HG02970 (cell line): ENCODE data around the gene NSRP1.
"Not testable (repeated sequence)": the region's sequence is repeated elsewhere in the genome, so short reads cannot be mapped to it uniquely, and the experiment has no call there.

Experiments
- ATAC-seq: cut with Tn5 transposase; IDR thresholded peaks from one replicate; pipeline ENCODE4 v1.9.1; 2021; ENCODE audit warnings: mild to moderate bottlenecking, moderate library complexity, moderate number of reproducible peaks; ENCODE audit not compliant: unreplicated experiment, low FRiP score

Gene NSRP1

GRCh38 chr17:30118635-30119034, 2.0 kb downstream of the NSRP1 start:
- not testable (repeated sequence) for ATAC-seq

- ATAC-seq = no peak
Measured at GRCh38 chr17:30124273-30124796, 7.7 kb downstream of the NSRP1 start.

- ATAC-seq = no peak
Measured at GRCh38 chr17:30130121-30130520, 13.5 kb downstream of the NSRP1 start.

- ATAC-seq = no peak
Measured at GRCh38 chr17:30132615-30133014, 16.0 kb downstream of the NSRP1 start.

- ATAC-seq = no peak
Measured at GRCh38 chr17:30133197-30133596, 16.6 kb downstream of the NSRP1 start.

- no peak for ATAC-seq
Measured at GRCh38 chr17:30134551-30134950, 17.9 kb downstream of the NSRP1 start.

- no peak for ATAC-seq
Measured at GRCh38 chr17:30137158-30137557, 20.5 kb downstream of the NSRP1 start.

GRCh38 chr17:30147860-30148259, 31.2 kb downstream of the NSRP1 start:
- not testable (repeated sequence) for ATAC-seq

GRCh38 chr17:30148376-30148775, 31.8 kb downstream of the NSRP1 start:
- ATAC-seq = no peak

- no peak for ATAC-seq
Measured at GRCh38 chr17:30151471-30151870, 34.9 kb downstream of the NSRP1 start.

- no peak for ATAC-seq
Measured at GRCh38 chr17:30153463-30153862, 36.8 kb downstream of the NSRP1 start.

- ATAC-seq = no peak
Measured at GRCh38 chr17:30155389-30155788, 38.8 kb downstream of the NSRP1 start.

GRCh38 chr17:30158896-30159625, 42.4 kb downstream of the NSRP1 start:
- ATAC-seq = no peak

GRCh38 chr17:30160419-30161172, 44.0 kb downstream of the NSRP1 start:
- ATAC-seq = no peak

GRCh38 chr17:30161601-30162000, 45.0 kb downstream of the NSRP1 start:
- no peak for ATAC-seq

GRCh38 chr17:30164531-30164930, 47.9 kb downstream of the NSRP1 start:
- no peak for ATAC-seq

GRCh38 chr17:30165147-30165546, 48.5 kb downstream of the NSRP1 start:
- no peak for ATAC-seq

- no peak for ATAC-seq
Measured at GRCh38 chr17:30165960-30166359, 49.3 kb downstream of the NSRP1 start.

- ATAC-seq = no peak
Measured at GRCh38 chr17:30170415-30170987, 53.9 kb downstream of the NSRP1 start.

GRCh38 chr17:30172560-30172959, 55.9 kb downstream of the NSRP1 start:
- no peak for ATAC-seq

GRCh38 chr17:30173649-30174048, 57.0 kb downstream of the NSRP1 start:
- peak; percentile 65 for ATAC-seq
